ENCODE results near the gene ENDOV.

Gene ENDOV

GRCh38 chr17:80452173-80452915 is 37.4 kb downstream of the ENDOV start:
- TF ChIP-seq, protein P1, sequence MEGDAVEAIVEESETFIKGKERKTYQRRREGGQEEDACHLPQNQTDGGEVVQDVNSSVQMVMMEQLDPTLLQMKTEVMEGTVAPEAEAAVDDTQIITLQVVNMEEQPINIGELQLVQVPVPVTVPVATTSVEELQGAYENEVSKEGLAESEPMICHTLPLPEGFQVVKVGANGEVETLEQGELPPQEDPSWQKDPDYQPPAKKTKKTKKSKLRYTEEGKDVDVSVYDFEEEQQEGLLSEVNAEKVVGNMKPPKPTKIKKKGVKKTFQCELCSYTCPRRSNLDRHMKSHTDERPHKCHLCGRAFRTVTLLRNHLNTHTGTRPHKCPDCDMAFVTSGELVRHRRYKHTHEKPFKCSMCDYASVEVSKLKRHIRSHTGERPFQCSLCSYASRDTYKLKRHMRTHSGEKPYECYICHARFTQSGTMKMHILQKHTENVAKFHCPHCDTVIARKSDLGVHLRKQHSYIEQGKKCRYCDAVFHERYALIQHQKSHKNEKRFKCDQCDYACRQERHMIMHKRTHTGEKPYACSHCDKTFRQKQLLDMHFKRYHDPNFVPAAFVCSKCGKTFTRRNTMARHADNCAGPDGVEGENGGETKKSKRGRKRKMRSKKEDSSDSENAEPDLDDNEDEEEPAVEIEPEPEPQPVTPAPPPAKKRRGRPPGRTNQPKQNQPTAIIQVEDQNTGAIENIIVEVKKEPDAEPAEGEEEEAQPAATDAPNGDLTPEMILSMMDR (IDR thresholded peaks at IDR 0.05; ENCODE audit: control extremely low read depth, extremely low read depth, low read depth, missing control alignments) = no peak
- DNase-seq (ENCODE audit: extremely low spot score) = no peak
- ChIA-PET CTCF (interaction anchor here (1.1 to 2.0 kb wide), 4 partner anchors 13 to 124 kb away, joined by 3 to 8 read pairs (median 3); no protein-coding TSS in a partner anchor), POLR2A (no interaction called here)

GRCh38 chr17:80453126-80453997 is 38.4 kb downstream of the ENDOV start:
- ChIA-PET CTCF (interaction anchor here (1.1 to 2.0 kb wide), 6 partner anchors 12 to 536 kb away, joined by 3 to 8 read pairs (median 3); partner anchors contain the start of genes GAA and RPTOR), POLR2A (no interaction called here)
- TF ChIP-seq, protein P1 (IDR thresholded peaks at IDR 0.05; ENCODE audit: control extremely low read depth, extremely low read depth, low read depth, missing control alignments) = no peak
- DNase-seq (ENCODE audit: extremely low spot score) = no peak

DNA sequence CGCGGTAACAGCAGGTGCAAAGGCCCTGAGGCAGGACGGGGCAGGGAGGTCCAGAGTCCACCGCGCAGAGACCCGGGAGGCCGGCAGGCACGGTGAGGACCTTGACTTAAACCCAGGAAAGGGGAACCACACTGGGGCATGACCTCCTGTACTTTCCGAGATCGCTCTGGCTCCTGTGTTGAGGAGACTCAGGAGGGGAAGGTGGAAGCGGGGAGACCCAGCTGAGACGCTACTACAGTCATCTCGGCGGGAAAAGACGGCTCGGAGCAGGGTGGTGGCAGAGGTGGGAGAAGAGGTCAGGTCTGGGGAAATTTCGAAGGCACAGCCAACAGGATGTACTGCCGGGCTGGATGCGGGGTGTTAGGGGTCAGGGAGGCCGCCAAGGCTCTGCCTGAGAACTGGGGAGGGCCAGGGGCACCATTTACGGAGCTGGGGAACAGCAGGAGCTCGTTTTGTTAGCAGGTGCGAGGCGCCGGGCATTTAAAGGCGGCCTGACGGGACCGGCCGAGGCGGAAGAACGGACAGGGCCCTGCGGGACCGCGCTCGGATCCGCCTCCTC is 39.1 kb downstream of the ENDOV start:
- DNase-seq (ENCODE audit: extremely low spot score) = no peak
- ChIA-PET POLR2A (interaction anchor here (1.1 to 1.2 kb wide), 2 partner anchors 10 to 18 kb away, joined by 3 to 6 read pairs; no protein-coding TSS in a partner anchor), CTCF (interaction anchor here (0.9 to 2.6 kb wide), 8 partner anchors 11 to 535 kb away, joined by 3 to 12 read pairs (median 3); partner anchors contain the start of genes GAA and RPTOR)
- TF ChIP-seq, protein P1 (IDR thresholded peaks at IDR 0.05; ENCODE audit: control extremely low read depth, extremely low read depth, low read depth, missing control alignments) = no peak

DNA sequence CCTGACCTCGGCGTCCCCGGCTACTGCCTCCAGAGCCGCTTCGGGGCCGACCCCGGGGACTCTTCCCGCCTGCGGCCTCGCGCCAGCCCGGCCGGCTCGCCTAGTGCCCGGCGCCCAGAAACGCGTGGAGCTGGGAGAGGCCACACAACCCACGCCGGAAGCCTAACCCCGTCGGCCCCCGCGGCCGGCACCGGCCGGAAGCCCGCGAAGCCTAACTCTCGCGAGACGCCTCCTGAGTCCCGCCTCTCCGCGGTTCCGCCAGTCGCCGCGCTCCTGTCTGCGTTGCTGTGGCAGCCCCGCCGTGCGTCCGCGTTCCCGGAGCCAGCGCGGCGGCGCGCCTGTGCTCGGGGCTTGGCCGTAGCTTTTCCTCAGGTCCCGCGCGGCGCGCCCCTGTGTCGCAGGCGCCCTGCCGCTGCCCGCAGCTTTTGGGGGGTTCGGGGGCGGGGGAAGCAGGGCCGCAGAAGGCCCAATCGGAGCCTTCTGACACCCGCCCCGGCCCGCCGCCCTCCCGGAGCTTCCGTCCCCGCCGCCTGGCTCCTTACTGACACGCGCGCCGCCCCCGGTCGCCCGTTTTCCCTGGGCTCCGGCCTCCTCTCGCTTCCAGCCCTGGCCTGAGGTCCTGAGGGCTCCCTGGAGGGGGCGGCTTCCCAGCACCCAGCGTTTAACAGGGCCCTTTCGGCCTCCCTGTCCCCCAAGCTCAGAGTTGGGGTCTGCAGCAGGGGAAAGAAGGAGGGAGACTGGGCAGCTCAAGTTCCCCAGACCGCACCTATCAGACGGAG is 39.8 kb downstream of the ENDOV start:
- DNase-seq (ENCODE audit: extremely low spot score) = peak; percentile 99
- TF ChIP-seq, protein P1 (IDR thresholded peaks at IDR 0.05; ENCODE audit: control extremely low read depth, extremely low read depth, low read depth, missing control alignments) = no peak
- POLR2A ChIA-PET = interaction anchor here (0.7 to 1.2 kb wide), 3 partner anchors 10 to 17 kb away, joined by 3 to 6 read pairs (median 3); no protein-coding TSS in a partner anchor
- CTCF ChIA-PET = interaction anchor here (0.6 to 2.6 kb wide), 13 partner anchors 10 to 534 kb away, joined by 3 to 12 read pairs (median 4); partner anchors contain the start of genes GAA and RPTOR

DNA sequence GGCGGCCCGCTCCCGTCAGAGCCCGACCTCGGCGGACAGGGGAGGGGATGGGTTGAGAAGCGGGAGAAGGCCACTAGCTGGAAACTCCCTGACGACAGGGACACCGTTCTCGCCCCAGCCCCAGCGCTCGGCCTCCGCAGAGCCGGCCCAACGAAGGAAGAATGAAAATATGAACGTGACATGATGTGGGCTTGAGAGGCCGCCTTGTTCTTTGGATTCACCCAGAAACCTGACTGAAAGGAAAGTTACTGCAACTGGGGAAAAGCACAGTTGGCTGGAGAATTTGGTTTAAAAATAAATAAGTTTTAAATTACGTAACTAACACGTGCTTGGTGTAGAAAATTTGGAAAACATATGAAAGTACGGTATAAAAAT is 40.4 kb downstream of the ENDOV start:
- DNase-seq (ENCODE audit: extremely low spot score) = peak; percentile 78
- POLR2A ChIA-PET = interaction anchor here (0.7 to 1.2 kb wide), 3 partner anchors 9 to 16 kb away, joined by 3 to 6 read pairs (median 3); no protein-coding TSS in a partner anchor
- CTCF ChIA-PET = interaction anchor here (0.9 to 2.6 kb wide), 8 partner anchors 14 to 526 kb away, joined by 3 to 12 read pairs (median 4); partner anchors contain the start of gene GAA

More for the DNA sequence above, 40.4 kb downstream of the ENDOV start:
- TF ChIP-seq, protein P1 (IDR thresholded peaks at IDR 0.05; ENCODE audit: control extremely low read depth, extremely low read depth, low read depth, missing control alignments) = no peak
